ENCODE measurements around the gene RAX2. TPM values are rescaled to one million over a fixed set of nuclear protein-coding genes. Genes with fewer than 3 reads are reported as not detected.

The RAX2 gene
- total RNA-seq, 2 donors from 2014 or later = not detected

DNA sequence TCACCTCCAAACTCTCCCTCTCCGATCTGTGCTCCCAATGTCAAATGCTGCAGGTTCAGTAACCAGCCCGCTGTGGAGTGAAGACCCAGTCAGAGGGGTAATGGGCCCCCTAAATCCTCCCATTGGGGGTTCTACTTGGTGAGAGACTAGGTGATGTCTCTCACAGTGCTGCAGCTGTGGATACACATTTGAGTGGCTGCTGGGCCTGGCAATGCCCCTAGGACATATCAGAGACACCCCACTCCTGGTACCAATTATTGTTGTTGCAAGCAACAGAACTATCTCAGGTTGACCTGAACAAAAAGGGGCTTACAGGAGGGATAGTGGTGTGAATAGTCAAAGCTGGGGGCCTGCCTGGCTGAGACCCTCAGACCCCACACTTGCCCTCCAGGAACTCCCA, 9.6 kb upstream of the RAX2 start:
- peaks cover 16% of the 10 kb centered on the region for H3K9me3 ChIP-seq
- no peak overlapping the region for H3K4me3 ChIP-seq
- TF ChIP-seq, protein P1, sequence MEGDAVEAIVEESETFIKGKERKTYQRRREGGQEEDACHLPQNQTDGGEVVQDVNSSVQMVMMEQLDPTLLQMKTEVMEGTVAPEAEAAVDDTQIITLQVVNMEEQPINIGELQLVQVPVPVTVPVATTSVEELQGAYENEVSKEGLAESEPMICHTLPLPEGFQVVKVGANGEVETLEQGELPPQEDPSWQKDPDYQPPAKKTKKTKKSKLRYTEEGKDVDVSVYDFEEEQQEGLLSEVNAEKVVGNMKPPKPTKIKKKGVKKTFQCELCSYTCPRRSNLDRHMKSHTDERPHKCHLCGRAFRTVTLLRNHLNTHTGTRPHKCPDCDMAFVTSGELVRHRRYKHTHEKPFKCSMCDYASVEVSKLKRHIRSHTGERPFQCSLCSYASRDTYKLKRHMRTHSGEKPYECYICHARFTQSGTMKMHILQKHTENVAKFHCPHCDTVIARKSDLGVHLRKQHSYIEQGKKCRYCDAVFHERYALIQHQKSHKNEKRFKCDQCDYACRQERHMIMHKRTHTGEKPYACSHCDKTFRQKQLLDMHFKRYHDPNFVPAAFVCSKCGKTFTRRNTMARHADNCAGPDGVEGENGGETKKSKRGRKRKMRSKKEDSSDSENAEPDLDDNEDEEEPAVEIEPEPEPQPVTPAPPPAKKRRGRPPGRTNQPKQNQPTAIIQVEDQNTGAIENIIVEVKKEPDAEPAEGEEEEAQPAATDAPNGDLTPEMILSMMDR (IDR thresholded peaks at IDR 0.05) = no peak
- no peak overlapping the region for H3K27ac ChIP-seq
- no peaks in the 10 kb centered on the region for H3K4me1 ChIP-seq (ENCODE audit: control insufficient read depth in 1 of 2, low read depth in 2 of 2)
- no peaks in the 10 kb centered on the region for H3K36me3 ChIP-seq
- ATAC-seq (ENCODE audit: insufficient number of reproducible peaks, low FRiP score, low read depth) (no peak), DNase-seq (ENCODE audit: low spot score) (no peak)
- H3K27me3 ChIP-seq (replicated peaks; ENCODE audit: insufficient read depth) = no peaks in the 10 kb centered on the region

DNA sequence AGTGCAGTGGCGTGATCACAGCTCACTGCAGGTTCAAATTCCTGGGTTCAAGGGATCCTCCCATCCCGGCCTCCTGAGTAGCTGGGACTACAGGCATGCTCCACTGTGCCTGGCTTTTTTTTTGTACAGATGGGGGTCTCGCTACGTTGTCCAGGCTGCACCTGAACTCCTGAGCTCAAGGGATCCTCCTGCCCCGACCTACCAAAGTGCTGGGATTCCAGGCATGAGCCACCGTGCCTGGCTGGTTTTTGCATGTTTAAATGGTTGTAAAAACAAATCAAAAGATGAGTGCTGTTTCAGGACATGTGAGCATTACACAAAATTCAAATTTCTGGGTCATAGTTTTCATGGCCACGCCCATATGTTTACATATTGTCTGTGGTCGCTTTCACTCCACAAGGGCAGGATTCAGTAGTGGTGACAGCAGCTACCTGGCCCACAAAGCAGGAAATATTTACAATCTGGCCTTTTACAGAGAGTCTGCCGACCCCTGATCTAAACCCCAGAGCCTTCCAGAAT, 8.8 kb upstream of the RAX2 start:
- Histone ChIP-seq H3K9me3 (peaks cover 16% of the 10 kb centered on the region), H3K27me3 (replicated peaks; ENCODE audit: insufficient read depth) (no peaks in the 10 kb centered on the region), H3K4me3 (no peak overlapping the region), H3K36me3 (no peaks in the 10 kb centered on the region), H3K4me1 (ENCODE audit: control insufficient read depth in 1 of 2, low read depth in 2 of 2) (no peaks in the 10 kb centered on the region), H3K27ac (no peak overlapping the region)
- TF ChIP-seq, protein P1 (IDR thresholded peaks at IDR 0.05) = no peak
- ATAC-seq (ENCODE audit: insufficient number of reproducible peaks, low FRiP score, low read depth) (no peak), DNase-seq (ENCODE audit: low spot score) (no peak)

DNA sequence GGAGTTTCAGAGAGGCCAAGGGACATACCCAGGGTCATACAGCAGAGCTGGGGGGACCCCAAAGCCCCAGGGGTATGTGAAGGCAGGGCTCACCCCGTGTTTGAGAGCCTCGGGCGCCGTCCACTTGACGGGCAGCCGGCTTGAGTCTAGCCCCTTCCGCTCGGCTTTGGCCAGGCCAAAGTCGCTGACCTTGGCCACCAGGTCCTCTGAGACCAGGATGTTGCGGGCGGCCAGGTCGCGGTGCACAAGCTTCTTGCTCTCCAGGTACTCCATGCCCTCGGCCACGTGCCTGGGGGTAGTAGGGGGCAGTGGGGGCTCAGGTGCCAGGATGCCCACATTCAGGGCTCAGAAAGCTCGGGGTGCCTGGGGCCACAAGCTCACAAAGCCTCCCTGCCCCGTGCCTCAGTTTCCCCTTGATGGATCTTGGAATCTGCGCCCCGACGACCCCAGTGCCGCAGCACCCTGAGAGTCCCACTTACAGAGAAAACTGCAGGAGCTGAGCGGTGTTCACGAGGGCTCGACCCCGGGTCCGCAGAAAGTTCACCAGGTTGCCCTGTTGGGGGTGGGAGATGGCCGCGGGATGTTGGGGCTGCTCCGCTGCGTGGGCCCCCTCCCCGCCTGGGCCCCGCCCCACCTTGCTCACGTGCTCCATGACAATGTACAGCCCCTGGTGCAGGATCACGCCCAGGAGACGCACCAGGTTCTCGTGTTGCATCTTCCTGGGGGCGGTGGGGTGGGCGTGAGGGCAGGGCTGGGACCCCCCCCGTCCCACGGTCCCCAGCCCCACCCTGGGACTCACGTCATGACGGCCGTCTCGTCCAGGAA, 7.1 kb upstream of the RAX2 start:
- Histone ChIP-seq H3K4me3 (no peak overlapping the region), H3K4me1 (ENCODE audit: control insufficient read depth in 1 of 2, low read depth in 2 of 2) (no peaks in the 10 kb centered on the region), H3K36me3 (no peaks in the 10 kb centered on the region), H3K27me3 (replicated peaks; ENCODE audit: insufficient read depth) (no peaks in the 10 kb centered on the region), H3K9me3 (peaks cover 16% of the 10 kb centered on the region), H3K27ac (no peak overlapping the region)
- DNase-seq (ENCODE audit: low spot score) = no peak
- TF ChIP-seq, protein P1 (IDR thresholded peaks at IDR 0.05) = no peak
- ATAC-seq (ENCODE audit: insufficient number of reproducible peaks, low FRiP score, low read depth) = no peak

DNA sequence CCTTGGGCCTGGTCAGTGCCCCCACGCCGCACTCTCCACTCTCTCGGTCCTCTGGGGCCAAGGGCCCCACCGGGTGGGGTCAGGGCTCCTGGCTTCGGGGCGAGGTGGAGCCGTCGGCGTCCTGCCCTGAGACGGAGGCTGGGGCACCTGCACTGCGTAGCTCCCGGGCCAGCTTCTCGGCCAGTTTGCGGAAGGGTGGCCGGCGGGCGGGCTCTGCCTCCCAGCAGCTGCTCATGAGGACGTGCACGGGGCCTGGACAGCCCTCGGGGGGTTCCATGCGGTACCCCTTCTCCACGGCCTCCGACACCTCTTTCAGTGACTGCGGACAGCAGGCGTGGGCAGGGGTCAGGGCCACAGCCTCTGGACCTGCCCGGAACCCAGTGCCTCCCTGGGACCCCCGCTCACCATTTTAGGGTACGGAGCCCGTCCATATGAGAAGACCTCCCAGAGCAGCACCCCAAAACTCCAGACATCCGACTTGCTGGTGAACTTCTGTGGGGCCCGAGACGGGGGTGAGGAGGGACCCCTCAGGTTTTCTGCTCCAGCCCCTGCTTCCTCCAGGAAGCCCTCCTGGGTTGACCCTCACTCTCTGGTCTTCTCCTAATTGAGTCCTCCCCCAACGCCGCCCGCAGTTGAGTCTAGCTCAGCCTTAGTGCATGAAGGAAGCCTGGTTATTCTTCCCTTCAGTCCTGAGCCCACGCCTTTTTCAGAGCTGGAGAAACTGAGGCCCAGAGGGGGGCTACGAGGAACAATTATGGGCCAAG, 6.3 kb upstream of the RAX2 start:
- ATAC-seq (ENCODE audit: insufficient number of reproducible peaks, low FRiP score, low read depth) (no peak), DNase-seq (ENCODE audit: low spot score) (no peak)
- Histone ChIP-seq H3K36me3 (no peaks in the 10 kb centered on the region), H3K4me1 (ENCODE audit: control insufficient read depth in 1 of 2, low read depth in 2 of 2) (no peaks in the 10 kb centered on the region), H3K4me3 (no peak overlapping the region), H3K27me3 (replicated peaks; ENCODE audit: insufficient read depth) (no peaks in the 10 kb centered on the region), H3K27ac (no peak overlapping the region), H3K9me3 (peaks cover 16% of the 10 kb centered on the region)
- TF ChIP-seq, protein P1 (IDR thresholded peaks at IDR 0.05) = no peak

DNA sequence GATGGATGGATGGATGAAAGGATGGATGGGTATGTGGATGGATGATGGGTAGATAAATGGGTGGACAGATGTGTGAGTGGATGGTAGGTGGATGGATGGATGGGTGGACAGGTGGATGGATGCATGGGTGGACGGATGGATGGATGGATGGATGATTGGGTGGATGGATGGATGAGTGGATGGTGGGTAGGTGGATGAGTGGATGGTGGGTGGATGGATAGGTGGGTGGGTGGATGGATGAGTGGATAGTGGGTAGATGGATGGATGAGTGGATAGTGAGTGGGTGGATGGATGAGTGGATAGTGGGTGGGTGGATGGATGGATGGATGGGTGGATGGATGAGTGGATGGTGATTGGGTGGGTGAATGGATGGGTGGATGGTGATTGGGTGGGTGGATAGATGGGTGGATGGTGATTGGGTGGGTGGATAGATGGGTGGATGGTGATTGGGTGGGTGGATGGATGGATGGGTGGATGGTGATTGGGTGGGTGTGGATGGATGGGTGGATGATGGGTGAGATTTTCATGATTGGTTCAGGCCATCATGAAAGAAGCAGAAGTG, 4.5 kb upstream of the RAX2 start:
- no peak overlapping the region for H3K27ac ChIP-seq
- no peaks in the 10 kb centered on the region for H3K27me3 ChIP-seq (replicated peaks; ENCODE audit: insufficient read depth)
- no peaks in the 10 kb centered on the region for H3K36me3 ChIP-seq
- ATAC-seq (ENCODE audit: insufficient number of reproducible peaks, low FRiP score, low read depth) = no peak
- TF ChIP-seq, protein P1 (IDR thresholded peaks at IDR 0.05) = no peak
- H3K9me3 ChIP-seq = peaks cover 5% of the 10 kb centered on the region
- no peaks in the 10 kb centered on the region for H3K4me1 ChIP-seq (ENCODE audit: control insufficient read depth in 1 of 2, low read depth in 2 of 2)
- DNase-seq (ENCODE audit: low spot score) = no peak
- no peak overlapping the region for H3K4me3 ChIP-seq
